A549 (cell line): ENCODE results near the gene ETV3L.

ENCODE experiments used
- CEBPB ChIP-seq, 2 experiments: fragments of >200 bp in 1 of 2; sonication (Bioruptor Twin) in 1 of 2; formaldehyde crosslinking in 1 of 2; IDR thresholded peaks; 2 replicates each; pipeline ENCODE4 v1.6.1; 2012 to 2016
- HDAC2 ChIP-seq: fragments of 200-600 bp; sonication (generic); IDR thresholded peaks from 2 replicates; pipeline ENCODE4 v1.6.1; 2016
- POLR2A ChIP-seq: IDR thresholded peaks from 2 replicates; pipeline ENCODE4 v1.6.1; 2012; ENCODE audit warnings: mild to moderate bottlenecking, low read length

DNA sequence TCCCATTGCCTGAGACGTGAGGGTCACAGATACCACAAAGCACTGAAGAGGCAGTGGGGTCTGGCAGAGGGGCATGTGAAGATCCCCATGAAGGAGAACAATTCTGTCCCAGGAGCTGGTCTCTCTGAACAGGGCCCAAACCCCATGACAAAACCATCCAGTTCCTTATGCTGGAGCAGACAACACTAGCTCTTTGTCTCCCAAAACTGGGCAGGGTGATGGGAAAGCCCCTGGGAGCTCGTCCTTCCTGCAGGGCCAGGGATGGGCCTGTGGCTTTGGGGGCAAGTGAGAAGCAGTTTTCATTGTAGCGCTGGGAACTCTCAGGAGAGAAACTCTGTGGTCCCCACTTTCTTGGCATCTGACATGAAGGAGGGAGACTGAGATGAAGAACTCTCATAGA lies 8.8 kb downstream of the ETV3L start:
- TF ChIP-seq POLR2A (no peak), HDAC2 (no peak), CEBPB (IDR thresholded peaks at IDR 0.05) (no peak)
